HG02588 (cell line): ENCODE results near the gene SYNRG.
"Not testable (repeated sequence)": the region's sequence is repeated elsewhere in the genome, so short reads cannot be mapped to it uniquely, and the experiment has no call there.

Experiments
- ATAC-seq: cut with Tn5 transposase; IDR thresholded peaks from one replicate; pipeline ENCODE4 v1.9.1; 2021; ENCODE audit warnings: mild to moderate bottlenecking, moderate library complexity; ENCODE audit not compliant: unreplicated experiment

The SYNRG gene, protein sequence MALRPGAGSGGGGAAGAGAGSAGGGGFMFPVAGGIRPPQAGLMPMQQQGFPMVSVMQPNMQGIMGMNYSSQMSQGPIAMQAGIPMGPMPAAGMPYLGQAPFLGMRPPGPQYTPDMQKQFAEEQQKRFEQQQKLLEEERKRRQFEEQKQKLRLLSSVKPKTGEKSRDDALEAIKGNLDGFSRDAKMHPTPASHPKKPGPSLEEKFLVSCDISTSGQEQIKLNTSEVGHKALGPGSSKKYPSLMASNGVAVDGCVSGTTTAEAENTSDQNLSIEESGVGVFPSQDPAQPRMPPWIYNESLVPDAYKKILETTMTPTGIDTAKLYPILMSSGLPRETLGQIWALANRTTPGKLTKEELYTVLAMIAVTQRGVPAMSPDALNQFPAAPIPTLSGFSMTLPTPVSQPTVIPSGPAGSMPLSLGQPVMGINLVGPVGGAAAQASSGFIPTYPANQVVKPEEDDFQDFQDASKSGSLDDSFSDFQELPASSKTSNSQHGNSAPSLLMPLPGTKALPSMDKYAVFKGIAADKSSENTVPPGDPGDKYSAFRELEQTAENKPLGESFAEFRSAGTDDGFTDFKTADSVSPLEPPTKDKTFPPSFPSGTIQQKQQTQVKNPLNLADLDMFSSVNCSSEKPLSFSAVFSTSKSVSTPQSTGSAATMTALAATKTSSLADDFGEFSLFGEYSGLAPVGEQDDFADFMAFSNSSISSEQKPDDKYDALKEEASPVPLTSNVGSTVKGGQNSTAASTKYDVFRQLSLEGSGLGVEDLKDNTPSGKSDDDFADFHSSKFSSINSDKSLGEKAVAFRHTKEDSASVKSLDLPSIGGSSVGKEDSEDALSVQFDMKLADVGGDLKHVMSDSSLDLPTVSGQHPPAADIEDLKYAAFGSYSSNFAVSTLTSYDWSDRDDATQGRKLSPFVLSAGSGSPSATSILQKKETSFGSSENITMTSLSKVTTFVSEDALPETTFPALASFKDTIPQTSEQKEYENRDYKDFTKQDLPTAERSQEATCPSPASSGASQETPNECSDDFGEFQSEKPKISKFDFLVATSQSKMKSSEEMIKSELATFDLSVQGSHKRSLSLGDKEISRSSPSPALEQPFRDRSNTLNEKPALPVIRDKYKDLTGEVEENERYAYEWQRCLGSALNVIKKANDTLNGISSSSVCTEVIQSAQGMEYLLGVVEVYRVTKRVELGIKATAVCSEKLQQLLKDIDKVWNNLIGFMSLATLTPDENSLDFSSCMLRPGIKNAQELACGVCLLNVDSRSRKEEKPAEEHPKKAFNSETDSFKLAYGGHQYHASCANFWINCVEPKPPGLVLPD (N-terminal part only)

DNA sequence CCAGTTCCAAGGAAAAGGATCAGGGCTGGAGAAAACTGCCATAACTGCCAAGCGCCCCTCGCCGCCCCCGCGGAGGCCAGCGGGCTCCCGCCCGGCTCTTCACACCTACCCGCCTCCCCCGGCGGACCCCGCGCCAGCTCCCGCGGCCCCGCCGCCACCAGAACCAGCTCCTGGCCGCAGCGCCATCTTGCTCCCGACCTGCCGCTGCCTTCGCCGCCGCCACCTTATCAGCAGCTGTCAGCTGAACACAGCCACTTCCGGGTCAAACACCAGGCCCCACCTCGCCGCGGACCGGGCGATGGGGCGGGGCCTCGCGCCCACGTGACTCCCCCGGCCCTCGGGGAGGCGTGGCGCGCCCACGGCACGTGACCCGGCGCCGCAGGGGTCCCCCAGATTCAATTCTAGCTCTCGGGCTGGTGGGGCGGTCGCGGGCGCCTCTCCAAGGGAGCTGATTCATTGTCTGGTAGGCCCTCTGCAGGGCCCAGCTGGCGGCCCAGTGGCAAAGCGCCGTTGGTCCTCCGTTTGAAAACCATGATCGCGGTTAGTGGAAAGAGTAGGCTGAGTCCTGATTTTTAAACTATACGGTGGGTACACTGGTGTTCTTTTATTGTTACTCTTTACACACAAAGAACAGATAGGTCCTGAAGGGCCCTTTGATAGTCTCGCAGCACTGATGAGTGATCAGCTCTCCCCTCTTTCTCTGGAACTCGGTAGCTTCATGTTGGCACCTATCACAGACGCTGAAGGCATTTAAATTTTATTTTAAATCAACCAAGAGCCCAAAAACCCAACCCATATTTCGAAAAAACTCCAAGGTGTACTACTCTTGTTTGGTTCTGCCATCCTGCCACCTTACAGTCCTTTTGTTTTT lies at the start of gene SYNRG:
TSS of gene SYNRG (minus strand) at position 249 of the 871 bp plus-strand sequence. CDS start at position 186, 63 bp downstream.
- peak; percentile 90 for ATAC-seq

DNA sequence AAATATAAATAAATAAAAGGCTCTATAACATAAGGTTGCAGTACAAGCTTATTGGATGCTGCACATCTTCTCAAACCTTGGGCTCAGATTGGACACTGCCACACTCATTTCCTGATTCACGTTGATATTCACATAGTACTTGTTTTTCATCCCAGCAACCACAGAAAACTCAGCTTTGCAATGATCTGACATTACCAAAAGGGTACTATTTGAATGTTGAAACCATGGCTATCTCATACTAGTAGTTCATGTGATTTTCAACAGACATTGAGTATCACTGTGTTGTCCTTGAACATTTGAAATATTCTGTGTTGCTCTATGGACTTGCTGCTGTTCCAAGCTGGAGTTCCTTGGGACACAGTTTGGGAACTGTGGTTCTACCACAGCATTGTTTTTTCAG lies 48.0 kb upstream of the SYNRG start:
- ATAC-seq = no peak

DNA sequence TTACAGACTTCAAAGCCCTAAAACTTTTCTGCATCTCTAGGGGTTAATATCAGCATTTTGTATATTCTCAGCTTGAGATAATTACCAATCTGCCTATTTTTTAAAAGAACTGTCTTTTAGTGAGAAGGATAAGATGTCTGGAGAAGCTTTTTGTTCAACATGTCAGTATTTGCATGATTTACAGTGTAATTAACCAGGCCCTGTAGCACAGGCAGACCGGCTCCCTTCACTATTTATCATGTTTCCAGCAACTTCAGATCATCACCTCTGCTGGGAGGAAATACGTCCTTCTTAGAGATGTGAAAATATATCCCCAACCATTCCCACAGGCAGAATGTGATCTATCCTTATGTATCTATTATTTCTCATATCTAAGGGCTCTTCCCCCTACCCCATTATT lies 42.6 kb upstream of the SYNRG start:
- ATAC-seq = no peak

GRCh38 chr17:37650419-37651003 lies 41.3 kb upstream of the SYNRG start:
- ATAC-seq = no peak

- ATAC-seq = no peak
Measured at GRCh38 chr17:37648555-37648954, 39.3 kb upstream of the SYNRG start.

GRCh38 chr17:37647856-37648255 lies 38.6 kb upstream of the SYNRG start:
- ATAC-seq = no peak

DNA sequence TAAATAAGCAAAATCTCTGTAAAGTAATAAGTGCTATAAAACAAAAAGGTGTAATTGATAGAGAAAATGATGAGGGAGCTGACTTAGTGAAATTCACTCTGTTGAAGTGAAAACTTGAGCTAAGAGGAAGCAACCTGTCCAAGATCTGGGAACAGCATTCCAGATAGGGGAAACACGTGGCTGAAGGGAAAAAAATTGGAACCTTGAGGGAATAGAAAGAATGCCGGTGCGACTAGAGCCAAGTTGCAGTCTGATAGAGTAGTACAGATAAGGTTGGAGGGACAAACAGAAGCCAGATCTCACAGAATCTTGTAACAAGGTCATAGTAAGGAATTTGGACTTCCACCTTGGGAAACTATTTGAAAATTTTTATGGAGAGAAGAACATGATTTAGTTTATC lies 34.7 kb upstream of the SYNRG start:
- ATAC-seq = no peak

DNA sequence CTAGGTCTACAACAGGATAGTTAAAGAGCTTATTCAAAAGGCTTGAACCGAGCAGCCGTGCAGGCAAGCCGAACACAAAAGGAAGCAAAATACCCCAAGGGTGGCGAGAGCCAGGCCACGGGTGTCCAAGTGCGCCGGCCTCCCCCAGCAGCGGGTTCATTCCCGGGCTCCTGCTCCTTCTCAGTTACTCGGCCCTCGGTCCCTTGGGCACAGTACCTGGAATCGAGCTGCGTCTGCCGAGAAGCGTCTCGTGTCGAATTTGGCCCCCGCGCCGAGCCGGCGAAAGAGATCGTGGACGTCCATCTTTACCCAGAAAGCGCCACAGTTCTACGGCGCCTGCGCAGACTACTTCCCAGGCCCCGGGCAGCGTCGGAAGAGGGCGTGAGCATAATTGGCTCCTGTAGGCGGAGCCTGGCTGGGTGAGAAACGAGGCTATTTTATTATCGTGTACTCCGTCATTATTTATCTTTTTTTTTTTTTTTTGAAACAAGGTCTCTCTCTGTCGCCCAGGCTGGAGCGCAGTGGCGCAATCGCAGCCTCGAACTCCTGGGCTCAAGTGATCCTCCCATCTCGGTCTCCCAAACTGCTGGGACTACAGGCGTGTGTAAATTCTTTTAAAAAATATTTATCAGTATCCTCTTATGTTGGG lies 34.0 kb upstream of the SYNRG start, which contains the start of gene DDX52:
TSS of gene DDX52 (minus strand) at position 329 of the 649 bp plus-strand sequence. CDS start at position 303, 26 bp downstream.
- ATAC-seq = peak; percentile 89

- no peak for ATAC-seq
Measured at GRCh38 chr17:37642681-37643080, 33.5 kb upstream of the SYNRG start.

DNA sequence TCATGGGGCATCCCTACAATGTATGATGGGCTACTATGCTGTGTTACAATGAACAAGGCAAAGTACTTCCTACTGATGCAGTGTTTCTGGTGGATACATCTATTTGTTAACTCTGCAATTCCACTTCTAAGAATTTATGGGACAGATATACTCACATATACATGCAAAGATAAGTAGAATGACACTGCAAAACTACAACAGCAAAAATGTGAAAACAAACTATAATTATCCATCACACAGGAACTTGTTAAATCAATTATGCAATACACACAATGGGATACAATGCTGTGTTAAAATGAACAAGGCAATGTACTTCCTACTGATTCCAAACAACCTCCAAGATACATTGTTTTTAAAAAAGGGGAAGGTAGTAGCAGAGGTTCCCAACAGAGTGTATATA lies 30.8 kb upstream of the SYNRG start:
- no peak for ATAC-seq

GRCh38 chr17:37637956-37638355 lies 28.7 kb upstream of the SYNRG start:
- no peak for ATAC-seq

- ATAC-seq = not testable (repeated sequence)
Measured at GRCh38 chr17:37616430-37616829, 7.2 kb upstream of the SYNRG start.

GRCh38 chr17:37614823-37615222 lies 5.6 kb upstream of the SYNRG start:
- ATAC-seq = no peak

- ATAC-seq = no peak
Measured at GRCh38 chr17:37614391-37614790, 5.2 kb upstream of the SYNRG start.

DNA sequence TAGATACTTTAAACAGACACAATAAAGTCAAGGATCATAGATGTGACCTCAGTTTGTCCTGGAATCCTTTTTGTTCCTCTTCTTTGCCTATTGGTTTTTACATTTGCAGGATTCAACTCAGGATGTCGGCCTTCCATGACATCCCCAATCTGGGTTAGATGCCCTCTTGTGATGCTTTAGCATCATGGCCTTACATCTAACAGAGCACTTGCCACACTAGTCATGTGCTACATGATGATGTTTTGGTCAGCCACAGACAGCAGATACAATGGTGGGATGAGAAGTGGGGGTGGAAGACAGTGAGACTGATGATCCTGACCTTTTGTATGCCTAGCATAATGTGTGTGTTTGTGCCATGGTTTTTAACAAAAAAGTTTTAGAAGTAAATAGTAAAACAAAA lies 1.8 kb upstream of the SYNRG start:
- ATAC-seq = no peak

DNA sequence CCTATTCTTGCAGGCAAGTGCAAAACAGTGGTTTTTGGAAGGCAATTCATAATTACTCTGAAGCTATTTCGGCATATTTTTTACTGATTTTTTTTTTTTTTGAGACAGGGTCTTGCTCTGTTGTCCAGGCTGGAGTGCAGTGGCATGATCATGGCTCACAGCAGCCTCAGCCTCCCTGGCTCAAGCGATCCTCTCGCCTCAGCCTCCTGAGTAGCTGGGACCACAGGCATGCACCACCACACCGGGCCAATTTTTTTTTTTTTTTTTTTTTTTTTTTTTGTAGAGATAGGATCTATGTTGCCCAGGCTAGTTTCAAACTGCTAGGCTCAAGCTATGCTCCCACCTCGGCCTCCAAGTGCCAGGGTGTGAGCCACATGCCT lies 813 bp upstream of the SYNRG start:
- ATAC-seq = not testable (repeated sequence)

GRCh38 chr17:37608351-37609169 lies 658 bp downstream of the SYNRG start:
- peak; percentile 26 for ATAC-seq

- ATAC-seq = no peak
Measured at GRCh38 chr17:37607637-37608331, 1.4 kb downstream of the SYNRG start.
